ENCODE results near the gene LRRC49.

Gene LRRC49

GRCh38 chr15:71060983-71061382 lies 168.4 kb downstream of the LRRC49 start:
- ChIA-PET POLR2A (no interaction called here), CTCF (no interaction called here)
- TF ChIP-seq ELF4 (IDR thresholded peaks at IDR 0.05) (no peak), FOXM1 (IDR thresholded peaks at IDR 0.05; ENCODE audit: borderline replicate concordance) (no peak), BHLHE40 (IDR thresholded peaks at IDR 0.05; ENCODE audit: borderline replicate concordance) (no peak), TARDBP (IDR thresholded peaks at IDR 0.05) (no peak), ZNF384 (IDR thresholded peaks at IDR 0.05) (no peak), ARNT (IDR thresholded peaks at IDR 0.05) (no peak), HDGF (IDR thresholded peaks at IDR 0.05; ENCODE audit: borderline replicate concordance) (no peak), FOXA1 (IDR thresholded peaks at IDR 0.05) (no peak), CTBP1 (IDR thresholded peaks at IDR 0.05; ENCODE audit: borderline replicate concordance) (no peak), FOXK2 (IDR thresholded peaks at IDR 0.05) (no peak), NFRKB (IDR thresholded peaks at IDR 0.05) (no peak), SUZ12 (IDR thresholded peaks at IDR 0.05) (no peak), L3MBTL2 (conservative IDR thresholded peaks at IDR 0.05) (no peak), LEF1 (IDR thresholded peaks at IDR 0.05; ENCODE audit: borderline replicate concordance) (no peak), PKNOX1 (IDR thresholded peaks at IDR 0.05) (no peak), SP1 (IDR thresholded peaks at IDR 0.05) (no peak)
- DNase-seq (ENCODE audit: extremely low spot score), result no peak

GRCh38 chr15:71066983-71067382 lies 174.4 kb downstream of the LRRC49 start:
- TF ChIP-seq FOXM1 (IDR thresholded peaks at IDR 0.05; ENCODE audit: borderline replicate concordance) (no peak), ARNT (IDR thresholded peaks at IDR 0.05) (no peak), NFRKB (IDR thresholded peaks at IDR 0.05) (no peak), HDGF (IDR thresholded peaks at IDR 0.05; ENCODE audit: borderline replicate concordance) (no peak), SUZ12 (IDR thresholded peaks at IDR 0.05) (no peak), FOXK2 (IDR thresholded peaks at IDR 0.05) (no peak), SP1 (IDR thresholded peaks at IDR 0.05) (no peak), BHLHE40 (IDR thresholded peaks at IDR 0.05; ENCODE audit: borderline replicate concordance) (no peak), FOXA1 (IDR thresholded peaks at IDR 0.05) (no peak), ZNF384 (IDR thresholded peaks at IDR 0.05) (no peak), L3MBTL2 (conservative IDR thresholded peaks at IDR 0.05) (no peak), TARDBP (IDR thresholded peaks at IDR 0.05) (no peak), PKNOX1 (IDR thresholded peaks at IDR 0.05) (no peak), ELF4 (IDR thresholded peaks at IDR 0.05) (no peak), LEF1 (IDR thresholded peaks at IDR 0.05; ENCODE audit: borderline replicate concordance) (no peak), CTBP1 (IDR thresholded peaks at IDR 0.05; ENCODE audit: borderline replicate concordance) (no peak)
- ChIA-PET POLR2A (no interaction called here), CTCF (no interaction called here)
- no peak for DNase-seq (ENCODE audit: extremely low spot score)

GRCh38 chr15:71069693-71070092 lies 177.1 kb downstream of the LRRC49 start:
- TF ChIP-seq BHLHE40 (IDR thresholded peaks at IDR 0.05; ENCODE audit: borderline replicate concordance) (no peak), FOXM1 (IDR thresholded peaks at IDR 0.05; ENCODE audit: borderline replicate concordance) (no peak), PKNOX1 (IDR thresholded peaks at IDR 0.05) (no peak), HDGF (IDR thresholded peaks at IDR 0.05; ENCODE audit: borderline replicate concordance) (no peak), FOXA1 (IDR thresholded peaks at IDR 0.05) (no peak), ZNF384 (IDR thresholded peaks at IDR 0.05) (no peak), SUZ12 (IDR thresholded peaks at IDR 0.05) (no peak), ELF4 (IDR thresholded peaks at IDR 0.05) (no peak), FOXK2 (IDR thresholded peaks at IDR 0.05) (no peak), TARDBP (IDR thresholded peaks at IDR 0.05) (no peak), L3MBTL2 (conservative IDR thresholded peaks at IDR 0.05) (no peak), ARNT (IDR thresholded peaks at IDR 0.05) (no peak), CTBP1 (IDR thresholded peaks at IDR 0.05; ENCODE audit: borderline replicate concordance) (no peak), NFRKB (IDR thresholded peaks at IDR 0.05) (no peak), SP1 (IDR thresholded peaks at IDR 0.05) (no peak), LEF1 (IDR thresholded peaks at IDR 0.05; ENCODE audit: borderline replicate concordance) (no peak)
- ChIA-PET POLR2A (no interaction called here), CTCF (no interaction called here)

GRCh38 chr15:71071529-71071928 lies 178.9 kb downstream of the LRRC49 start:
- no peak for TF ChIP-seq FOXK2 (IDR thresholded peaks at IDR 0.05)
- TF ChIP-seq NFRKB (IDR thresholded peaks at IDR 0.05), result no peak
- TF ChIP-seq FOXA1 (IDR thresholded peaks at IDR 0.05), result no peak
- no peak for TF ChIP-seq ELF4 (IDR thresholded peaks at IDR 0.05)
- no peak for TF ChIP-seq LEF1 (IDR thresholded peaks at IDR 0.05; ENCODE audit: borderline replicate concordance)
- TF ChIP-seq CTBP1 (IDR thresholded peaks at IDR 0.05; ENCODE audit: borderline replicate concordance), result no peak
- no peak for TF ChIP-seq BHLHE40 (IDR thresholded peaks at IDR 0.05; ENCODE audit: borderline replicate concordance)
- no peak for TF ChIP-seq HDGF (IDR thresholded peaks at IDR 0.05; ENCODE audit: borderline replicate concordance)
- no peak for TF ChIP-seq FOXM1 (IDR thresholded peaks at IDR 0.05; ENCODE audit: borderline replicate concordance)
- TF ChIP-seq ZNF384 (IDR thresholded peaks at IDR 0.05), result no peak
- no peak for TF ChIP-seq SP1 (IDR thresholded peaks at IDR 0.05)
- TF ChIP-seq SUZ12 (IDR thresholded peaks at IDR 0.05), result no peak
- CTCF ChIA-PET, result no interaction called here
- POLR2A ChIA-PET, result no interaction called here
- DNase-seq (ENCODE audit: extremely low spot score), result no peak

More at GRCh38 chr15:71069693-71070092, 177.1 kb downstream of the LRRC49 start:
- no peak for DNase-seq (ENCODE audit: extremely low spot score)

- POLR2A ChIA-PET, result no interaction called here
- TF ChIP-seq NFRKB (IDR thresholded peaks at IDR 0.05), result no peak
- TF ChIP-seq BHLHE40 (IDR thresholded peaks at IDR 0.05; ENCODE audit: borderline replicate concordance), result no peak
- no peak for TF ChIP-seq ELF4 (IDR thresholded peaks at IDR 0.05)
- TF ChIP-seq CTBP1 (IDR thresholded peaks at IDR 0.05; ENCODE audit: borderline replicate concordance), result no peak
- TF ChIP-seq SUZ12 (IDR thresholded peaks at IDR 0.05), result no peak
- no peak for TF ChIP-seq FOXM1 (IDR thresholded peaks at IDR 0.05; ENCODE audit: borderline replicate concordance)
- no peak for TF ChIP-seq FOXA1 (IDR thresholded peaks at IDR 0.05)
- TF ChIP-seq LEF1 (IDR thresholded peaks at IDR 0.05; ENCODE audit: borderline replicate concordance), result no peak
- TF ChIP-seq HDGF (IDR thresholded peaks at IDR 0.05; ENCODE audit: borderline replicate concordance), result no peak
- DNase-seq (ENCODE audit: extremely low spot score), result no peak
- CTCF ChIA-PET, result no interaction called here
These were observed 179.8 kb downstream of the LRRC49 start for GRCh38 chr15:71072423-71072822.
